K562 (cell line): ENCODE data around the gene SNCB. TPM values are rescaled to one million over a fixed set of nuclear protein-coding genes. Genes with fewer than 3 reads are reported as not detected.

Source experiments
- CBX5 ChIP-seq: IDR thresholded peaks from 2 replicates; pipeline ENCODE4 v1.6.1; 2014; ENCODE audit warnings: low read depth, borderline replicate concordance
- HMGXB4 ChIP-seq: sonication (generic); formaldehyde crosslinking; IDR thresholded peaks from 2 replicates; pipeline ENCODE4 v1.8.1; 2023; ENCODE audit warnings: mild to moderate bottlenecking, missing genetic modification reagents
- KDM5B ChIP-seq: fragments of 200-600 bp; sonication (generic); IDR thresholded peaks from 2 replicates; pipeline ENCODE4 v1.6.1; 2012; ENCODE audit warnings: low read depth, mild to moderate bottlenecking, moderate library complexity, low read length, control low read depth, inconsistent platforms; ENCODE audit not compliant: insufficient replicate concordance
- NBN ChIP-seq: fragments of 450-650 bp; IDR thresholded peaks from 2 replicates; pipeline ENCODE4 v1.6.1; 2016; ENCODE audit warnings: low read depth, mild to moderate bottlenecking
- NUFIP1 ChIP-seq: fragments of 450-650 bp; IDR thresholded peaks from 2 replicates; pipeline ENCODE4 v1.6.1; 2018; ENCODE audit not compliant: partially characterized antibody
- SAFB ChIP-seq: fragments of 200-400 bp; formaldehyde crosslinking; IDR thresholded peaks from 2 replicates; pipeline ENCODE4 v1.6.1; 2017; ENCODE audit warnings: low read depth, low read length, borderline replicate concordance
- ZBTB40 ChIP-seq, 2 experiments: fragments of 450-650 bp in 1 of 2; sonication (generic) in 1 of 2; formaldehyde crosslinking in 1 of 2; IDR thresholded peaks; 2 replicates each; pipeline versions ENCODE4 v1.7.1 to v1.9.0; 2016 to 2022; ENCODE audit warnings: inconsistent platforms in 1 of 2, mild to moderate bottlenecking in 1 of 2, missing genetic modification reagents in 1 of 2
- ZNF609 ChIP-seq: sonication (generic); formaldehyde crosslinking; IDR thresholded peaks from 2 replicates; pipeline ENCODE4 v1.8.1; 2023; ENCODE audit warnings: missing genetic modification reagents, mild to moderate bottlenecking, borderline replicate concordance
- ZNF644 ChIP-seq: fragments of 200-800 bp; sonication (Bioruptor generic); IDR thresholded peaks from 2 replicates; pipeline ENCODE4 v1.6.1; 2016; ENCODE audit warnings: low read depth, missing genetic modification characterization, missing compliant biosample characterization
- polyA plus RNA-seq, 8 experiments: library from polyadenylated mRNA; depleted of rRNA in 4 of 8; stranded (reverse) in 5 of 8; unstranded in 3 of 8; fragments of >200 nt; fragmentation: Nextera tagmentation in 2 of 8; fragmentation: Illumina TruSeq in 1 of 8; extraction: Ambion mirVana in 2 of 8; extraction: Trizol in 1 of 8; gene quantifications; 2 replicates each; pipeline versions ENCODE4 v1.2.1 to v1.2.3, GENCODE V29; 2011 to 2014; ENCODE audit warnings: inconsistent platforms in 1 of 8, missing spikeins in 1 of 8
- total RNA-seq, 7 experiments: library from RNA; depleted of rRNA in 6 of 7; stranded (reverse); fragments of >200 nt in 6 of 7; fragmentation: Illumina TruSeq in 2 of 7; extraction: Trizol in 2 of 7; gene quantifications; 2 replicates each; pipeline versions ENCODE4 v1.2.1 to v1.2.3, GENCODE V29; 2011 to 2021; ENCODE audit warnings: low replicate concordance in 1 of 7

SNCB gene
- total and polyA plus RNA-seq, 9 of the 15 experiments (the other 6 are each of a cell fraction or from before 2014, with no cell fraction given) = not detected

- TF ChIP-seq ZNF644 (tag) (no peak), SAFB (no peak), NUFIP1 (no peak), HMGXB4 (CRISPR knock-in tag) (no peak), CBX5 (no peak), ZNF609 (no peak), NBN (no peak), KDM5B (no peak), ZBTB40 (IDR thresholded peaks at IDR 0.05) (peak; percentile 64), ZBTB40 (CRISPR knock-in tag; IDR thresholded peaks at IDR 0.05) (no peak)
These were observed 30.7 kb upstream of the SNCB start (continued) for GRCh38 chr5:176660860-176661641.
